Right ventricle myocardium superior (tissue), 1 donor: ENCODE results near the gene GRHPR. TPM values are rescaled to one million over a fixed set of nuclear protein-coding genes. Genes with fewer than 3 reads are reported as not detected.
"Not testable (repeated sequence)": the region's sequence is repeated elsewhere in the genome, so short reads cannot be mapped to it uniquely, and the experiment has no call there.

Experiments used
- ATAC-seq: fragments of 200-7000 bp; cut with Tn5 transposase; one replicate; pipeline ENCODE4 v1.9.1; 2020; ENCODE audit warnings: mild to moderate bottlenecking; ENCODE audit not compliant: poor library complexity
- DNase-seq: peaks from one replicate; pipeline ENCODE4 v3.0.0-alpha.2; 2020
- intact Hi-C: fragments of 100-400 bp; cut with DNase I; formaldehyde crosslinking; loops from one replicate; pipeline ENCODE4 v1.11.2; 2022
- total RNA-seq: library from RNA; stranded (reverse); fragmentation: NEBNext Ultra II Directional; extraction: Animal tissue kit (Norgen Biotek cat#: 25700); gene quantifications from one replicate; pipeline ENCODE4 v1.2.1, GENCODE V29; 2021
- donor health status: DM: no; HTN: yes; CAD: no; lungs with severe emphysema.

The GRHPR gene
- total RNA-seq, 1 donor from 2014 or later = 109 TPM

DNA sequence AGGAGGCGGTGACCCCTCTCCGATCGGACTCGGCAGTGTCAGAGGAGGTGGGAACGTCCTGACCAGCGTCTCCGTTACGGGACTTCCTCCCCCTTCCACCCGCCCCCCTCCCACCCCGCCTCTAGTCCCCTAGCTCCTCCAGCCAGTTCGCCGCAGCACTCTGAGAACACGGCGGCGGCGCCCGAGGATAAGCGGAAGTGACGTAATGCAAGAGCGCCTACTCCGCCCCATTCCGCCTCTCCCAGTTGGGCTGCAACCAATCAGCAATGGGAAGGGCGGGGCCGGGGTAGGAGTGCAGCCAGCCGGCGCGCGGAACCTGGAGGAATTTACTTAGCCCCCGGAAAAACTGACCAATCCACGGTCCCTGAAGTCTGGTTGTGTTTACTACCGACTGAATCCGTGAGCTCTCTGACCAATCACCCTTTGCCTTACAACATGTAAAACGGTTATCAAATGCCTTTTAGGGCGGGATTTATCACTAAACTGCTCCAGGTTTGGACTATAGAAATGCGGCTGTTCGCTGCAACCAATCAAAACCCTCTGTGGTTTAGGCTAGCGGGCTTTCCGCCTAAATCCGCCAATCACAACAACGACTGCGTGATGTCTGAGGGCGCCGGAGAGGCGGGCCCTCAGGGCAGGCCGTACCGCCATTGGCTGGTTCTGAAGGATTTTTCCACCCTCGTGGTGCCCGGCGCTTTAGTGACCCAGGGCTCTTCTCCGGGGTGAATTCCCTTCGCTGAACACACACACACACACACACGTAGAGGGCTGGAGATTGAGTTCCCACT lies 42.9 kb downstream of the GRHPR start, which contains the start of gene ZBTB5:
Gene ZBTB5 (minus strand): TSS at position 202 of the 788 bp plus-strand sequence. CDS start 22,899 bp downstream, outside the sequence.
- intact Hi-C loops = no loop called here
- DNase-seq (peak; percentile 99), ATAC-seq (peak; percentile 93)

DNA sequence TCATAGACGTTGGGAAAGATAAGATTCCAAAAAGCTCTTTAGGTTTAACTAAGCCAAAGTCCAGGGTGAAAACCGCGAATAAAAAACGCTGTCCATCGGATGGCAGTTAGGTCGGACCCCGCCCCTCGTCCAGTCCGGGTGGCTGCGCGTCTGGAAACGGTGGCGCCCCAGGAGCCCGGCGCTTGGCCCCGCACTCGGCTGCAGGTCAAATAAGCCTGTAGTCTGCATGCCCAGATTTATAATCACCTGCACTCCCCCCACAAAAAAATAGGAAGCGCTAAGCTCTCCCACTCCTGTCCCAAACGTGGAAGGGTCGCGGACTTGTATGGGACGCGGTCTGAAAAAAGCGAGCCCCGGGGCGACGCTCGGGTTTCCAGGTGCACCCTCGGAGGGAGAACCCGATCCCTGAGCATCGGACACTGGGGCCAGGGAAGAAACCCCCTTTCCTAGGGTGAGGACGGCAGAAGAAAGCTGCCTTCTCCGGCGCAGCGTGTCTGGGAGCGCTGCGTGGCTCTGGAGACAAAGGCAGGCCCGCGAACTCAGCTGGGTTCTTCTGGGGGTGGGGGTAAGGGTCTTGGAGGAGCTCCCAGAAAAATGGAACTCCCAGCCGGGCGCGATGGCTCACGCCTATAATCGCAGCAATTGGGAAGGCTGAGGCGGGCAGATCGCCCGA lies 43.7 kb downstream of the GRHPR start:
- DNase-seq (peak; percentile 79), ATAC-seq (peak; percentile 38)
- intact Hi-C loops = no loop called here

DNA sequence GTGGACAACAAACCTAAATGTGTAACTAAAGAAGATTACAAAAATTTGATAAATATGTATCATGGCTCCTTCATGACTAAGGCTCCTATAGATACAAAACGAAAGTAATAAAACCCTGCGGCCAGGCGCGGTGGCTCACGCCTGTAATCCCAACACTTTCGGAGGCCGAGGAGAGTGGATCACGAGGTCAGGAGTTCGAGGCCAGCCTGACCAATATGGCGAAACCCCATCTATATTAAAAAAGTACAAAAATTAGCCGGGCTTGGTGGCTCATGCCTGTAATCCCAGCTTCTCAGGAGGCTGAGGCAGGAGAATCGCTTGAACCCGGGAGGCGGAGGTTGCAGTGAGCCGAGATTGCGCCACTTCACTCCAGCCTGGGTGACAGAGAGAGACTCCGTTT lies 45.0 kb downstream of the GRHPR start:
- DNase-seq, intact Hi-C loops, ATAC-seq: not testable (repeated sequence)

DNA sequence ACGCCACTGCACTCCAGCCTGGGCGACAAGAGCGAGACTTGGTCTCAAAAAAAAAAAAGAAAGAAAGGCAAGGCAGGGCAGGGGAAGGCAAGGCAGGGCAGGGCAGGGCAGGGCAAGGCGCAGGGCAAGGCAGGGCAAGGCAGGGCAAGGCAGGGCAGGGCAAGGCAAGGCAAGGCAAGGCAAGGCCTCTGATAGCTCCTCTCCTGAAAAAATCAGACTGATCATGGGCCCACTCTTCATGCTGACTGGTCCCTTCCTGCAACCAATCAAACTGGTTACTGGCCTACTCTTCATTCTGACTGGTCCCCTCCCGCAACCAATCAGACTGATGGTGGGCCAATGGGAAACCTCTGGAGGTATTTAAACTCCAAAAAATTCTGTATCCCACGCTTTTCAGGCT lies 46.1 kb downstream of the GRHPR start:
- intact Hi-C loops = no loop called here
- DNase-seq (no peak), ATAC-seq (no peak)

DNA sequence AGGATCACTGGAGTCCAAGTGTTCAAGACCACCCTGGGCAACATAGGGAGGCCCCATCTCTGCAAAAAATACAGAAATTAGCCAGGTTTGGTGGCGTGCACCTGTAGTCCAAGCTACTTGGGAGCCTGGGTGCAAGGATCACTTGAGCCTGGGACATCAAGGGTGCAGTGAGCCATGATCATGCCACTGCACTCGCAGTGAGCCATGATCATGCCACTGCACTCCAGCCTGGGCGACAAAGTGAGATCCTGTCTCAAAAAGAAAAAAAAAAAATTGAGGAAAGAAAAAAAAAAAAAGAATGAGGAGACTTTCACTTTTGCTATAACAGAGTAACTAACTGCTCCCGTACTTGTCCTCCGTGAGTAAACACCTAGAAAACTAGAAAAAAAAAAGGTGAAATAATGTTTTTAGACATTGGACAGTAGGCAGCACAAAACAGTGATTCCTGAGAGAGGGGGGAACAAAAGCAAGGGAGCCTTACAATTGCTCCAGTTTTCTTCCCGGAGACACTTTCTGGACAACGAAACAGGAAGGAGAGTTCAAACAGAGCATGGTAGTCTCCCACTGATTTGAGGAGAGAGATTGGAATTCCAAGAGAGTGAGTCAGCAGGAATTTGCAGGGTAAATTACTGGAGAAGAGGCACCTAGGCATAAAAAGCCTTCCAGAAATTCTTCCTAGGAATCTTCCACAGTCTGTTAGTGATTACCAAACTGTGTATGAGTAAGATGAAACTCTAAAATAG lies 49.6 kb downstream of the GRHPR start:
- intact Hi-C loops = no loop called here
- ATAC-seq (peak; percentile 49), DNase-seq (no peak)

DNA sequence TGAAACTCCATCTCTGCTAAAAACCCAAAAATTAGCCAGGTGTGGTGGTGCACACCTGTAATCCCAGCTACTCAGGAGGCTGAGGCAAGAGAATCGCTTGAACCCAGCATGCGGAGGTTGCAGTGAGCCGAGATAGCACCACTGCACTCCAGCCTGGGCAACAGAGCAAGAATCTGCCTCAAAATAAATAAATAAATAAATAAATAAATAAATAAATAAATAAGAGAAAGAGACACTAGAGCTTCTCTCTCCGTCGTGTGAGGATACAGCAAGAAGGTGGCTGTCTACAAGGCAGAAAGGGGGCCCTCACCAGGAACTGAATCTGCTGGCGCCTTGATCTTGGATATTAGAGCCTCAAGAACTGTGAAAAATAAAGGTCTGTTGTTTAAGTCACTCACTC lies 51.5 kb downstream of the GRHPR start:
- intact Hi-C loops = not testable (repeated sequence)

DNA sequence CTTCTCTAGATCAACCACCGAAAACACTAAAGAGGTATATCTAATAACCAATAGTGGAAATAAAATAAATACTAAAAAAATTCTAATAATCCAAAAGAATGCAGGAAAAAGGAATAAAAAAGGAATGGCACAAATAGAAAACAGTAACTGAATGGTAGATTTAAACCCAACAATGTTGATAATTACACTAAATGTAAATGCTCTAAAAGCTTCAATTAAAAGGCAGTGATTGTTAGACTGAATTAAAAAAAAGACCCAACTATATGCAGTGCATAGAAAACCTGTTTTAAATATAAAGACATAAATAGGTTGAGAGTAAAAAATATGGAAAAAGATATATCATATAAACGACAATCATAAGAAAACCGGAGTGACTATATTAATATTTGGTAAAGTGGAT lies 51.9 kb downstream of the GRHPR start:
- no peak for ATAC-seq
- no peak for DNase-seq
- intact Hi-C loops = no loop called here

More for the DNA sequence above, 51.5 kb downstream of the GRHPR start:
- not testable (repeated sequence) for DNase-seq, ATAC-seq

DNA sequence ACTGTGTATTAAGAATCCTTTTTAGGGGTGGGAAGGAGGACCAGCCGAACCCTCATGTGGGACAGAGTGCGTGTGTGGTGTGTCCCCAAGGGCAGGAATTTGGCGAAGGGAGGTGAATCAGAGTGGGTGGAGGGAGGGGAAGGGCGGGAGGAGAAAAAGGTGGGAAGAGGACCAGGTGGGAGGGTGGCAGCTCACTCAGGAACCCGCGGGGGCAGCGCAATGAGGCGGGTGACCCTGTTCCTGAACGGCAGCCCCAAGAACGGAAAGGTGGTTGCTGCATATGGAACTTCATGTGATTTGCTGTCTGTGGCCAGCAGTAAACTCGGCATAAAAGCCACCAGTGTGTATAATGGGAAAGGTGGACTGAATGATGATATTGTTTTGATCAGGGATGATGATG lies 54.4 kb downstream of the GRHPR start:
- DNase-seq (no peak), ATAC-seq (no peak)
- intact Hi-C loops = no loop called here

DNA sequence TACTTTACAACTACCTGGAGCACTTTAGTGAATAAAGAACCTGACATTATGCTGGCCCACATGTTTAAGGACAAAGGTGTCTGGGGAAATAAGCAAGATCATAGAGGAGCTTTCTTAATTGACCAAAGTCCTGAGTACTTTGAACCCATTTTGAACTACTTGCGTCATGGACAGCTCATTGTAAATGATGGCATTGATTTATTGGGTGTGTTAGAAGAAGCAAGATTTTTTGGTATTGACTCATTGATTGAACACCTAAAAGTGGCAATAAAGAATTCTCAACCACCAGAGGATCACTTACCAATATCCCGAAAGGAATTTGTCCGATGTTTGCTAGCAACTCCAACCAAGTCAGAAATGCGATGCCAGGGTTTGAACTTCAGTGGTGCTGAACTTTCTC lies 54.9 kb downstream of the GRHPR start:
- ATAC-seq, intact Hi-C loops, DNase-seq: not testable (repeated sequence)

DNA sequence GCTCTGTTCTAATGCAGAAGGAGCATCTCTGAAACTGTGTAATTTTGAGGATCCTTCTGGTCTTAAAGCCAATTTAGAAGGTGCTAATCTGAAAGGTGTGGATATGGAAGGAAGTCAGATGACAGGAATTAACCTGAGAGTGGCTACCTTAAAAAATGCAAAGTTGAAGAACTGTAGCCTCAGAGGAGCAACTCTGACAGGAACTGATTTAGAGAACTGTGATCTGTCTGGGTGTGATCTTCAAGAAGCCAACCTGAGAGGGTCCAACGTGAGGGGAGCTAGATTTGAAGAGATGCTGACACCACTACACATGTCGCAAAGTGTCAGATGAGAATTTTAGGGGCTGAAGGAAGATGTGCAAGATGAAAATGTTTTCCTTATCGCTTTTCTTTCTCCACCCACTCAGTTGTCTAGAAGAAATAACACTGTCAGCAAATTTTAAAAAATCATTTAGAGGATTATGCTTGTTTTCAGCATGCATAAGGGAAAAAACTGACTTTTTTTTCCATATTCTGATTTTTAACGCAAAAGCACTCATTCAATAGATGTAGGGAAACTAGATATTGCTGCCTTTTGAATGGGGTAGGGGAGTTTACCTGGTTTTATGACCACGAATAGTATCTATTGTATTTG lies 55.6 kb downstream of the GRHPR start:
- DNase-seq, intact Hi-C loops, ATAC-seq: not testable (repeated sequence)

DNA sequence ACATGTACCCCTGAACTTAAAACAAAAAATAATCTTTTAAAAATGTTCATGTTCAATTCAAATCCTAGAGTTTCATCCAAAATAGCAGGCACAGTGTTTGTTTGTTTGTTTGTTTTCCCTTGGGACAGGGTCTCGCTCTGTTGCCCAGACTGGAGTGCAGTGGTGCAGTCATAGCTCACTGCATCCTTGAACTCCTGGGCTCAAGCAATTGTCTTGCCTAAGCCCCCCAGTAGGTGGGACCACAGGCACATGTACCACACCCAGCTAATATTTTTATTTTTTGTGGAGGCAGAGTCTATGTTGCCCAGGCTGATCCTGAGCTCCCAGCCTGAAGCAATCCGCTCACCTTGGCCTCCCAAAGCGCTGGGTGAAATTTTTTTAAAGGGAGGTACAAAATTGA lies 58.3 kb downstream of the GRHPR start:
- intact Hi-C loops = loop anchor here (10.0 kb wide), 1 partner anchor 66 kb away; no protein-coding TSS in a partner anchor
- ATAC-seq = no peak
- DNase-seq = no peak

DNA sequence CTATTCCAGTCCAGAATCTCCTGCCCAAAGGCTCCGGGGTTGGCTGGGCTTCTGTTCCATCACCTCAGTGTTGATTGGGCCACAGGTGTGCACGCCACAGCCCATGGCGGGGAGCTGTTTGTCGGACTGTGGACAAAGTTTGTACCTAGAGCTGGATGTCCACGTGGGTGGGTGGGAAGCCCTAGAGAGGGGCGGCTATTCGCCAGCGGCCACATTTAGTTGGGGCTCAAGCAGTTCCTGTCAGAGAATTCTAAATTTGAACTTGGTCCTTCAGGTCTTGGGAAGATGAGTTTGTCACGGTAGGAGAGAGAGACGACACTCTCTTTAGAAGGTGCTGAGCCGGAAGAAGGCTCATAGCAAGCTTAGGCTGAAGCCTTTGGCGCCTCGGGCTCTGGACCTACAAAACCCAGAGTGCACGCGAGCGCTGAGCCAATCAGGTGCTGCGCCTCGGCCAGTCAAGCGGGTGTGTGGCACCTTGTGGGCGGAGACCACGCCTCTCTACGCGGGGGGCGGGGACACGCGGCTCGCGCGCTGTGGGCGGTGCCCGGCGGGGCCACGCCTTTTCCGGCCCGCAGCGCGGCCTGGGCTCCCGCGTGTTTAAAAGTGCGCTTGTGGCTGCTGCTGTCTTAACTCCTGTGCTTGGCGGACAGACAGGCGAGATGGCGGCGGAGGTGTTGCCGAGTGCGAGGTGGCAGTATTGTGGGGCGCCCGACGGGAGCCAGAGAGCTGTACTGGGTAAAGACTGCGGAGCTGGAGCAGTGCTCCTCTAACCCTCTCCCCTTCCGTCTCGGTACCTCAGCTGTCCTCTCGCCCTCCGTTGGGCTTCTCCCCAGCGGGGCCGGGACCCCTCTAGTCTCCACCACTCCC lies 63.1 kb downstream of the GRHPR start, which contains the start of gene POLR1E:
Gene POLR1E (plus strand): TSS at position 560 of the 867 bp plus-strand sequence. CDS start 100 bp downstream, at position 660.
- intact Hi-C loops = loop anchor here (10.0 kb wide), 1 partner anchor 71 kb away; no protein-coding TSS in a partner anchor
- DNase-seq (peak; percentile 97), ATAC-seq (peak; percentile 99)

DNA sequence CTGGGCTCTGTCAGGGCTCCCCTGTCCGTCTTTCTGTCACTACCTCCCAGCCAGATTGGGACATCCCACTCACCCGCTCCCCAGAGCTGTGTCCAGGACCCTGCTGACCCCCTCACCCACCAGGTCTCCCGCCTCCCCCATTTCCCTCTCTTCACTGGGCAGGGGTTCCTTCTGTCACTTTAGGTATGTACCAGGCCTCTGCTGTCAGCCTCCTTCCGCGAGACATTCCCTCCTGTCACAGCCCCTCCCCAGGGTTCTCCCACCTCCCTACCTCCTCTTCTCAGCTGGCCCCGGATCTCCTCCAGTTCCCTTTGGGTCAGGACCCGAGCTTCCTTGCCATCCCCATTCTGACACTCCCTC lies 63.7 kb downstream of the GRHPR start:
- ATAC-seq (no peak), DNase-seq (no peak)
- intact Hi-C loops = loop anchor here (10.0 kb wide), 1 partner anchor 71 kb away; no protein-coding TSS in a partner anchor

Other genes starting within 250 kb of the GRHPR start
- gene ZBTB5, start 42.8 kb downstream of the GRHPR start, total RNA-seq = 4.4 TPM
- 10.2 TPM for gene POLR1E, start 63.3 kb downstream of the GRHPR start, total RNA-seq
- 6.2 TPM for gene FBXO10, start 153.7 kb downstream of the GRHPR start, total RNA-seq
- 59.4 TPM for gene TOMM5, start 169.9 kb downstream of the GRHPR start, total RNA-seq
- gene FRMPD1, start 228.3 kb downstream of the GRHPR start, total RNA-seq = 1.6 TPM